ENCODE measurements around the gene TEX29. TPM values are rescaled to one million over a fixed set of nuclear protein-coding genes. Genes with fewer than 3 reads are reported as not detected.

TEX29 gene
- total RNA-seq, 4 donors from 2014 or later, result 2.4 TPM; not detected in 3

- H3K4me1 ChIP-seq, result no peaks in the 10 kb centered on the region
- H3K9me3 ChIP-seq, result no peaks in the 10 kb centered on the region
- H3K36me3 ChIP-seq, result no peaks in the 10 kb centered on the region
- H3K27ac ChIP-seq, result no peak overlapping the region
- H3K4me3 ChIP-seq, result no peak overlapping the region
- H3K27me3 ChIP-seq, result no peaks in the 10 kb centered on the region
- TF ChIP-seq EP300 (IDR thresholded peaks at IDR 0.05), result no peak
- TF ChIP-seq POLR2A (IDR thresholded peaks at IDR 0.05), result no peak
- no peak for TF ChIP-seq CTCF (IDR thresholded peaks at IDR 0.05)
- DNase-seq (ENCODE audit: low spot score in 2 of 2), result no peak
- WGBS, 2 donors, result 65 to 75% methylated on average over 7 of the region's 7 CpGs
Observed at GRCh38 chr13:111354789-111355188, 34.3 kb downstream of the TEX29 start.

GRCh38 chr13:111356795-111357194 lies 36.4 kb downstream of the TEX29 start:
- H3K36me3 ChIP-seq, result no peaks in the 10 kb centered on the region
- TF ChIP-seq CTCF (IDR thresholded peaks at IDR 0.05) (no peak), POLR2A (IDR thresholded peaks at IDR 0.05) (no peak), EP300 (IDR thresholded peaks at IDR 0.05) (no peak)
- WGBS, 2 donors, result 80 to 90% methylated on average over 4 of the region's 4 CpGs
- no peaks in the 10 kb centered on the region for H3K9me3 ChIP-seq
- no peaks in the 10 kb centered on the region for H3K4me1 ChIP-seq
- no peak for DNase-seq (ENCODE audit: low spot score in 2 of 2)
- no peaks in the 10 kb centered on the region for H3K27me3 ChIP-seq
- H3K27ac ChIP-seq, result no peak overlapping the region
- H3K4me3 ChIP-seq, result no peak overlapping the region

- no peak for DNase-seq (ENCODE audit: low spot score in 2 of 2)
- WGBS, 2 donors, result 58% methylated on average over 11 of the region's 11 CpGs
- Histone ChIP-seq H3K27me3 (no peaks in the 10 kb centered on the region), H3K27ac (no peak overlapping the region), H3K36me3 (no peaks in the 10 kb centered on the region), H3K4me1 (no peaks in the 10 kb centered on the region), H3K9me3 (no peaks in the 10 kb centered on the region), H3K4me3 (no peak overlapping the region)
- TF ChIP-seq CTCF (IDR thresholded peaks at IDR 0.05), result no peak
Observed at GRCh38 chr13:111359237-111359915, 38.9 kb downstream of the TEX29 start.

GRCh38 chr13:111359930-111360329 lies 39.5 kb downstream of the TEX29 start:
- Histone ChIP-seq H3K9me3 (no peaks in the 10 kb centered on the region), H3K4me3 (no peak overlapping the region), H3K27me3 (no peaks in the 10 kb centered on the region), H3K36me3 (no peaks in the 10 kb centered on the region), H3K27ac (no peak overlapping the region), H3K4me1 (no peaks in the 10 kb centered on the region)
- 70 to 71% methylated on average over 7 of the region's 7 CpGs for WGBS, 2 donors
- TF ChIP-seq POLR2A (IDR thresholded peaks at IDR 0.05) (no peak), EP300 (IDR thresholded peaks at IDR 0.05) (no peak), CTCF (IDR thresholded peaks at IDR 0.05) (no peak)
- no peak for DNase-seq (ENCODE audit: low spot score in 2 of 2)

- H3K4me3 ChIP-seq, result no peak overlapping the region
- H3K36me3 ChIP-seq, result no peaks in the 10 kb centered on the region
- 61 to 64% methylated on average over 9 of the region's 9 CpGs for WGBS, 2 donors
- no peak for DNase-seq (ENCODE audit: low spot score in 2 of 2)
- no peaks in the 10 kb centered on the region for H3K9me3 ChIP-seq
- TF ChIP-seq POLR2A (IDR thresholded peaks at IDR 0.05) (no peak), CTCF (IDR thresholded peaks at IDR 0.05) (no peak), EP300 (IDR thresholded peaks at IDR 0.05) (no peak)
- H3K27ac ChIP-seq, result no peak overlapping the region
- no peaks in the 10 kb centered on the region for H3K27me3 ChIP-seq
- no peaks in the 10 kb centered on the region for H3K4me1 ChIP-seq
Observed at GRCh38 chr13:111360452-111360851, 40.0 kb downstream of the TEX29 start.
